Posterior vena cava (tissue), 2 donors: ENCODE measurements around the gene BTG3. TPM values are rescaled to one million over a fixed set of nuclear protein-coding genes. Genes with fewer than 3 reads are reported as not detected.

ENCODE experiments used
- DNase-seq: peaks from one replicate; pipeline ENCODE4 v3.0.0-alpha.2; 2020; ENCODE audit warnings: low spot score
- intact Hi-C, 2 donors: fragments of 100-400 bp; cut with DNase I; formaldehyde crosslinking; loops; one replicate each; pipeline versions ENCODE4 v1.14.1 to v1.14.2; 2022 to 2023
- total RNA-seq, 2 donors: library from RNA; stranded (reverse); fragmentation: NEBNext Ultra II Directional; extraction: Animal tissue kit (Norgen Biotek cat#: 25700); gene quantifications; one replicate each; pipeline ENCODE4 v1.2.1, GENCODE V29; 2021
- donor health status: DM: yes; HTN: yes; CAD: no.
- donor health status: DM: yes; HTN: yes; CAD: no.

Gene BTG3
- total RNA-seq, 2 donors from 2014 or later: 19.1 to 27.0 TPM

DNA sequence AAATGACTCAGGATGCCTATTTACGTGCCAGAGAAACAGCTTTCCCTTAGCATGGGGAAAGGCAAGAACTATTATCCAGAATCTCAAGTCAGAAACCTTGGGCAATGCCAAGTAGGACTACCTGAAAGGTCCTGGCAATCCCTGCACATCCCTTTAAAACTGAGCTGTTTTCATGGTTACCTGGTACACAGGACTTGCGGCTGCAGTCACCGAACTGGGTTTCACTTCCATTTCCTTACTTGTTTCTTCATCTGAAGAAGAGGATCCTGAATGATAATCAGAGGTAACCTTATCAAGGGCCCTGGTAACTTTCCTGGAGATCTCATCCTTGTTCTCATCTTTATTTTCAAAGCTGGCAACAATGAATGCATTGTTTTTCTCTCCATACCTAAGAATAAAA is 14.3 kb downstream of the BTG3 start:
- intact Hi-C loops: no loop called here
- no peak for DNase-seq

DNA sequence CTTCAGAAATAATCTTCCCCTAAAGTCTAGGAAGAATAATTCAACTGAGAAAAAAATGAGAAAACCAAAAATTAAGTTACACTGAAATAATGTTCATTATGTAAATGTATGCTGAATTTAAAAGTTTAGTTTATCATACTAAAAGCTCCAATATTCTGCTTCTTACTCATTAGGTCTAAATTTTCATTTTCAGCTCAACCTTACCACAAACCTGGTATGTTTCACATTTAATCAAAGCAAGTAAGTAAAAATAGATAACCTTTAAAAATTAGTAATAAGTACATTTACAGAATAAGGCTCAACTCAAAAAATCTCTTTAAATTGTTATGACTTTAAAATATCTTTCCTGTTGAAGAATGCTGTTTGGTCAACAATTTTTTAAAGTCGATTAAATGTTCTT is 15.0 kb downstream of the BTG3 start:
- intact Hi-C loops: no loop called here
- no peak for DNase-seq

DNA sequence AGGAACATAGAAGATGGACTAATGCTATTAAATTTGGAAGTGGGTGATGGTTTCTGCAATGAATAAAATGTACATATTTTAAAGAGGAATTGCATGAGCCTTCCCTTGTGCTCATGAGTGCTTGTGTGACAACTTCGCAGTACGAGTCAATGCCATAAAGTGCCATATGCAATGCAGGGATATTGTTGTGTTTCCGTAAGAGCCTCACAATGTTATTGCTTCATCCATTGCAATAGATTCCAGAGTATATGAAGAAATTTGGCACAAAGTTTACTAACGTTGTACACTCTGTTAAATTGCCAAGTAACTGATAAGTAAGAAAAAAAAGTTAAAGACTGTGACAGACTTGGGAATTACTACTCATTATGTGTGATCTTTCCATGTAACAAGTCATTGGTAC is 22.3 kb downstream of the BTG3 start:
- DNase-seq: no peak
- intact Hi-C loops: no loop called here

DNA sequence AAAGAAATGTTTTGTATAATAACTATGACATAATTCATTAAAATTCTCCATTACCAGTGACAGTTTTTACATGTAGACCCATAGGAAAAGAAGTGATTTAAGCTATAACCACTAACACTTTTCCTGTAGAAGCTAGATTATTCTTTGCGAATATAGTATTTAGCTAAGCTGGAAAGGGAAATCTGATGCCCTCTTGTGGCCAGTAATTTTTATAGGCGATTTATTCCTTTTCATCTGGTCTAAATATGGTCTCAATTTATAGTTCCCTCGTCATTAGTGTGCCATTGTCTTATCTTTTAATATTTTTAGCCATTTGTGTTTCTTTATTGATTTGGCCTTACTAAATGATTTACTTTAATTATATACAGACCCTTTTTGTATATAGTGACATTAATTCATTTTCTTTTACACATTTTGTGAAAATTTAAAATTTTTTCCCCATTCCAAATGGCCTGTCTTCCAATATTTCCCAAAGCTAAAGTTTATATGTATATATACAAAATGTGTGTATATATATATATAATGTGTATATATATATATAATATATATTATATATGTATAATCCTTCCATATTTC is 26.7 kb downstream of the BTG3 start:
- DNase-seq: no peak
- intact Hi-C loops: no loop called here

DNA sequence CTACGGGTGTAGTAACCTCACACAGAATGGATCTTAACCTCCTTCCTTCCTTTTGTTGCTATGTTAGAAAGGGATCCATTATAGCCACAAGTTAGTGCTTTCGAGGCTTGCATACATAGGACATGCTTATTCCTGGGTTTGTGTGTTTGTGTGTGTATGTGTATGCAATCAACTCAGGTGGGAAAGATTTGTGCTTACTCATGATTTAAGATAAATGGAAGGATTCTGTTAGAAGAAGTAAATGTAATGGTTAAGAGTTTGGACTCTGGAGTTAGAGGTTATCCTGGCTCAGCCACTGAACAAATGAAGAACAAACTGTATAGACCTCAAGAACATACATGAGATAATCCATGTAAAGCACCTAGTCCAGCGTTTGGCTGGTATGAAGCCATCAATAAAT is 28.8 kb downstream of the BTG3 start:
- DNase-seq: no peak
- intact Hi-C loops: loop anchor here (5.0 kb wide), 1 partner anchor 197 kb away; no protein-coding TSS in a partner anchor

DNA sequence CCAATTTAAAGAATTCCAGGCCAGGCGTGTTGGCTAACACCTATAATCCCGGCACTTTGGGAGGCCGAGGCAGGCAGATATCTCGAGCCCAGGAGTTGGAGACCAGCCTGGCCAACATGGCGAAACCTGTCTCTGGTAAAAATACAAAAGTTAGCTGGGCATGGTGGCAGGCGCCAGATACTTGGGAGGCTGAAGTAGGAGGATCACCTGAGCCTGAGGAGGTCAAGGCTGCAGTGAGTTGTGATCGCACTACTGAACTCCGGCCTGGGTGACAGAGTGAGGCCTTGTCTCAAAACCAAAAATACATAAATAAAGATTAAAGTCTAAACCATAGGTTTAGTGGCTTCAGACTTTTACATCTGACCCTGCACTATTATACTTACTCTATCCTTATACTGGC is 32.4 kb downstream of the BTG3 start:
- DNase-seq: no peak
- intact Hi-C loops: loop anchor here (5.0 kb wide), 1 partner anchor 193 kb away; no protein-coding TSS in a partner anchor

DNA sequence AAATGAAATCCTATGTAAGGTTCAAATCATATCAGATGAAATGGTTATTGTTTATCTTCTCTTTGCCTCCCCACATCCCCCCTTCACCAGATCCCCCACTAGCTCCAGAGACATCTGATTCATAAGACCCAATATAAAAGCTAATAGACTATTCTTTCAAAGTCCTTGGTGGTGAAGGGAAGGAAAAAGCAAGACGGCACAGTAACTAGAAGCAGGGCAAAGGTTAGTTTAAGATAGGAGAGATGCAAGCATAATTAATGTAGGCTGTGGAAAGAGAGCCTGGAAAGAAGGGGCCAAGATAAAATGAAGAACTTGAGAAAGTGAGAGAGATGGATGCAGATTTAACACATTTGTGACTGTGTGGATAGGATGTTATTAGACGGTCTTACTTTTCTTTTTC is 33.8 kb downstream of the BTG3 start:
- intact Hi-C loops: no loop called here
- no peak for DNase-seq

DNA sequence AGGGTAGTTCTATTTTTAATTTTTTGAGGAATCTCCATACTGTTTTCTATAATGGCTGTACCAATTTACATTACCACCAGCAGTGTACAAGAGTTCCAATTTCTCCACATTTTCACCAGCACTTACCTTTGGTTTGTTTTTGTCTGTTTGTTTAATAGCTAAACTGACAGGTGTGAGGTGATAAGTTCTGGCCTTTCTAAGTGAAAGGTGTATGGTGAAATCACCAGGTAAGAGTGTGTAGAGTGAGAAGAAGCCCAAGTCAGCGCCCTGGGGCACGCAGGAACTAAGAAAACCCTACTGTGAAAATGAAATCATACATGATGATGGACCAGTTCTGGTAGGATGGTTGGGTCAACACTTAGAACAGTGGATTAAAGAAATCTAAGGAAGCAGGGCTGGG is 34.5 kb downstream of the BTG3 start:
- intact Hi-C loops: no loop called here

DNA sequence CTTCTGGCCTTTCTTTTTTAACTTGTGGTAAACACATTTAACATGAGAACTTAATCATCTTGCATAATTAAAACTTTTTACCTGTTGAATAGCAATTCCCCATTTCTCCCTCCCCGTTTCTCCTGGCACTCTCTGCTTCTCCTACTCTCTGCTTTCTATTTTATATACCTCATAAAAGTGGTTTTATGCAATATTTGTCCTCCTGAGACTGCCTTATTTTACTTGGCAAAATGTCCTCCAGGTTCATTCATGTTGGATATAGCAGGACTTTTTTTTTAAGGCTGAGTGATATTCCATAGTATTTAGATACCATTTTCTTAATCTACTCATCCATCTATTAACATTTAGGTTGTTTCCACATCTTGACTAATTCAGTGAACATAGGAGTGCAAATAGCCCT is 35.0 kb downstream of the BTG3 start:
- intact Hi-C loops: no loop called here
- DNase-seq: no peak

More for the DNA sequence above, 34.5 kb downstream of the BTG3 start:
- no peak for DNase-seq

DNA sequence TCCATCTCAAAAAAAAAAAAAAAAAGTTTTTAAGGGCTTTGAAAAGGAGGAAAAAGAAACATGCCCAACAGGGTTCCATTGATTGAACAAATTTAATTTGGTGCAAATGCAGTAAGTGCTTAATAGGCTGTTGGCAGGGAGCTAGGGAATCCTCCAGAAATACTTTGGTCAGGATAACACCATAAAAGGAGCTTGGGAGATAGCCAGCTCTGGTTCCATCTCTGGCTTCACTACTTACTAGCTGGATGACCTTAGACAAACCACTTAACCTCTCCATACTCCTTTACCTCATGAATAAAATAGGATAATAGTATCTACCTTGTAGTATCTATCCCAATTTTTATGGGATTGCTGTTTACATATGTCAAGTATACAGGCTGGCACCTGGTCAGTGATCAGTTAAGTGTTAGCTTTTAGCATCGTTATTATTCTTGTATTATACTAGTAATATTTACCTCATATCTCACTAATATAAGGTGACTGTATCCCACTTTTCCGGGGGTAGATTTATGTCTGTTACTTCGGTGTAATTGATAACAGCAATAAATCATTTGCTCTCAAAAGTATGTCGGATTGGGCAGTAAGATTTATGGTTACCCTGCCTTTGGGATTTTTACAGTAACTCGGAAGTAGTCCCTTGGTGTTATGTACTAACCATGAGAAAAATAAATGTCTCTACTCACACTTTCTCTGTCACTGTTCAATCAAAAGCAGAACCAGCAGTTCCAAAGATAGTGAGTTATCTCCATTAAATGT is 36.4 kb downstream of the BTG3 start:
- intact Hi-C loops: no loop called here
- no peak for DNase-seq

DNA sequence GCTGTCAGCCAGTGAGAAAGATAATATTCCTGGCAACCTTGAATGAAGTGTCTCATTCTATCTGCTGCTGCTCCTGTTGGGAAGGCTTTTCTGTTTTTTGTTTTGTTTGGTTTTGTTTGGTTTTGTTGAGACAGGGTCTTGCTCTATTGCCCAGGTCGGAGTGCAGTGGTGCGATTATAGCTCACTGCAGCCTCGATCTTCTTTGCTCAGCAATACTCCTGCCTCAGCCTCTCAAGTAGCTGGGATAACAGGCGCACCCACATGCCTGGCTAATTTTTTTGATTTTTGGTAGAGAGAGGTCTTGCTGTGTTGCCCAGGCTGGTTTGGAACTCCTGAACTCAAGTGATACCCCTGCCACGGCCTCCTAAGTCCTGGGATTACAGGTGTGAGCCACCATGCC is 37.6 kb downstream of the BTG3 start:
- DNase-seq: no peak
- intact Hi-C loops: no loop called here

DNA sequence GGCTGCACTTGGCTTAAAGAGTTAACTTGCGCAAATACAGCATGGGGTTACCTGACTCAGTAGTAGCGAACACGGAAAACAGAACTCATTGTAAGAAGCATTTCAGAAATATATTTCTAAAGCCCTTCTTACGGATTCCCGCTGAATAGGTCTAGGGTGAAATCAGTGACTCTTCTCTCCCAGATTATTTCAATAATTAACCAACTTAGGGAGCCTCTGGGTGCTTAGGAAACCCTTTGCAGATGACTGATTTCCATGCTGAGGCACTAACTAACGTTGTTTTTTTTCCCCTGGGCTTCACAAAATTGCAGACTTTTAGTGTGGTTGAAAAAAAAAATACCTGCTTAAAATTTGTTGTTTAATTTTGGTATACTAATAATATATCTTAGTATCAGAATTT is 40.3 kb downstream of the BTG3 start:
- no peak for DNase-seq
- intact Hi-C loops: no loop called here

DNA sequence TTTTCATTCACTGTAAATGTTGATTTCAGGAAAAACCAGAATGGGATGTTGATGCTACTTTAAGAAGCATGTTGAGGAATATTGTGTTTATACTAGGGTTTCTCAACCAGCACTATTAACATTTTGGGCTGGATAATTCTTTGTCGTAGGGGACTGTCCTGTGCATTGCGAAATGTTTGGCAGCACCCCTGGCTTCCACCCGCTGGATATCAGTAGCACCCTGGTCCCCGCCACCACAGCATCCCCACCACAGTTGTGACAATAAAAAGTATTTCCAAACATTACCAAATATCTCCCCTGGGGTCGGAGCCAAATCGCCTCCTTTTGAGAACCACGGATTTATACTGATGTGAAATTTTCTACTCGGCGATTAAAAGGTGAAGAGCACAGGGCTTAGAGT is 41.9 kb downstream of the BTG3 start:
- DNase-seq: no peak
- intact Hi-C loops: no loop called here

DNA sequence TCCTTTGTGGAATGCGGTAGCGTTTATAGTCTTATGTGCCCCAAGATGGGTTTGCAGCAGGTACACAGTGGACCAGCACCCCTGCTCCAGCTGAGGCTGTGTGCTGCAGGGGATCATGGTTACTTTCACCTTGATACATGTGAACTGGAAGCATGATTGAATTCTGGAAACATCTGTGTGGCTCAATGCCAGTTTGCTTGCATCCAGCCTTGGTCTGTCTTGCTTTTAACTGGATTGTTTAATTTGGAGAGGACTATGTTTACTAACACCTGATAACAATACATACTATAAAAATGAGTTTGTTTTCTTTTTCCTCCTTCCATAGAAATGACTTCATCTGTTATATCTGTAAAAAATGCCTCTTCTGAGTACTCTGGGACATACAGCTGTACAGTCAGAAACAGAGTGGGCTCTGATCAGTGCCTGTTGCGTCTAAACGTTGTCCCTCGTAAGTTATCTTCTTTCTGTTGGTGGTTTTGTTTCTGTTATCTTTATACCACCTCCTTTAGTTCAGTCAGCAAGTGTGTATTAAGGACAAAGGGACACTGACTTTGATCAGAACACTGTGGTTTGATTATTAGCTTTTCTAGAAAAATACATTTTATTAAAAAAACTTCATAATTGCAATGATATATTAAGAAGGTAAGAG is 52.2 kb downstream of the BTG3 start:
- intact Hi-C loops: no loop called here
- DNase-seq: no peak

DNA sequence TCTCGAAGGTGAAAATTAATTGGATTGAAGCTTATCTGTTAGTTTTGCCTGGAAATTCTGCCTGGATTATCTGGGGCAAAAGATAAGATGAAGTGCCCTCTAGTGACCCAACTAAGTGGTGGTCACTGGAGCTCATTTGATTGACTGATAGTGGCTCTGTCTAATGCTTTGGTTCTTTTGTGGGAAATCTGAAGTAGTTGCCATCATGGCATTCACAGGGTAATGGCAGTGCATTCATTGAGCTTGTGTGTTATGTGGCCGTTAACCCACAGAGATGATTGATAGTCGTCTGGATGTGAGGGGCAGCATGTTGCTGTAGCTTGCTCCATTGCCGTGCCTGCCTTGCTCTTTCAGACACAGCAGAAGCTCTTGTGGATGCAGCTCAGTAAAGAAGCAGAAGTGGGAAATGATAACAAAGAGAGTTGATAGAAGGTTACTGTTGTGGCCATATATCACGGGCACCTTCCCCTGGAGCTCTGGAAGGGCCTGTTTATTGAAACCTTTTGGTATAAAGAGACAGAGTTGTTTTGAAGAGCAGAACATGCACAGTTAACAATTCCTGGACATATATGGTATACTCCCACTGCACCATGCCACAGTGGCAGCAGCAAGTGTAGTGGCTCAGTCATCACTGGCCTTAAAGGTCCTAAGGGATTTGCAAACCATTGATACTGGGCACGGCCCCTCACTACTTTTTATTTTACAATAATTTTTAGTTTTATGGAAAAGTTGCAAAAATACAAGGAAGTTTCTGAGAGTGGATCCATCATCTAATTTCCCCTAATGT is 57.8 kb downstream of the BTG3 start:
- intact Hi-C loops: no loop called here
- no peak for DNase-seq

DNA sequence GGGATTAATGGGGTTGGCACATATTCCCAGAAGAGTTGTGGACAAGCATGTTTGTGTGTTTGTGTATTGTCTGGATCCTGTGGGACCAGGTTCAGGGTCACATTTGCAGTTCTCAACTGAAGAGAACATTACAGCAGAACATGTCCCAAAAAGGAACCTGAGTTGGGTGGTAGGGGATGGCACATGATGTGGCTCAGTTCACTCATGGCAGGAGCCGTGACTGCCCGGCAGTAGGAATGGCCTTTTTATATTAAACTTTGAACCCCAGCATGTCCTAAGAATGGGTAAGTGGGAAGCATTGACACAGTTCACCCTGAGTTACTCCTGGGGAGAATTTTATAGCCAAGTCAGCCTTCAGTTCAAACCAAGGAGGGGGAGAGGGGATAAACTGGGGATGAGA is 58.6 kb downstream of the BTG3 start:
- DNase-seq: no peak
- intact Hi-C loops: no loop called here

DNA sequence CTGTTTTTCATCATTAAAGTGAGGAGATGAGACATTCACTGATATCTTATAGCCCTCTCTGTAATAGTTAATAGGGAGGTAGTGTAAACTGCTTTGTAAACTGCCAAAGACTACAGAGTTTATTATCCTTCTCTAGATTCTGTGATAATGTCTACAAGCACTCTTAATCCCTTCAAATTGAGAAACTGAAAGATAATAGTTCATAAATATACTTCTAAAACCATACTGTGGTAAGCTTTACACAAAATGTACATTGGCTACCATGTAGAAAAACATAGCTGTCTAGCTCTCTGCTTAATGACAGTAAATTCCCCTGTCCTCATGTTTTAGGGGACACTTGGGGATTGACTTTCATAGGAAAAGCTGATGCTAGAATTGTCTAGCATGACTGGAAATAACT is 60.3 kb downstream of the BTG3 start:
- intact Hi-C loops: no loop called here
- DNase-seq: no peak

DNA sequence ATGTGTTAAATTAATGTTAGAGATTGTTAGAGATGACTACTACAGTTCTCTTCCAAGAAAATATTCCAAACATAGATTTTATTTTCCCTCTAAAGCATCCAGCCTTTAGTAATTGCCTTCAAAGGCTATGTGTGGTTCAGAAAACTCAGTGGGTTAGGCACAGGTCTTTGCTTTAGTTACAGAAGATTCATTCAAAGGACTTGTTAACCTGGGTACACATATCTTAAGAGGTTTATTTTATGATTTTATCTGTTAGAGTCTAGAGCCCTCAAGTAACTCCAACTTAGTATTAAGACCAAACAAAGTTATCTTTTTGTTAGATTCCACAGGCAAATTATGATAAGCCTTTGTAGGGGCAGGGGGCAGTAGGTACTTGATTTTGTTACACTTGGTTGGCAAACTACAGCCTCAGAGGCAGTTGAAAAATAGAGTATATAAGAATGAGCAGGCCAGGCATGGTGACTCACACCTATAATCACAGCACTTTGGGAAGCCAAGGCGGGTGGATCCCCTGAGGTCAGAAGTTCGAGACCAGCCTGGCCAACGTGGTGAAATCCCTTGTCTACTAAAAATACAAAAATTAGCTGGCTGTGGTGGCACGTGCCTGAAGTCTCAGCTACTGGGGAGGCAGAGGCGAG is 61.9 kb downstream of the BTG3 start:
- no peak for DNase-seq
- intact Hi-C loops: no loop called here

DNA sequence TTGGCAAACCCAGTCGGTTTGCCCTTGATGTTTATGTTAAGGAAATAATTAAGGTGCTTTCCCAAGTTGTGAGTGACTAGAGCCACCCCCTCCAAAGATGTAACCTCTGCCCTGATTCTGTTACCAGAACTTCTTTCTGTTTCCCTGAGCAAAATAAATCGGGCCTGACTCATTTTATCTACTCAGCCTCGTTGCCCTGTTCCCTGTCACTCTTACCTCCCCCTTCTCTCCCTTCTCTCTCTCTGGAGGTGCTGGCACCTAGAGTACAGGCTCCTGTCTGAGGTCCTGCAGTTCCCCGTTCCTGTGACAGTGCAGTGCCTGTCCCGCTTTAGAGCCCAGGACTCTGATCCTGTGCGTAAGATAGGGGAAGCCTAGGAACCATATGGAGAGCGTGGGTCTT is 64.4 kb downstream of the BTG3 start:
- intact Hi-C loops: no loop called here
- no peak for DNase-seq

DNA sequence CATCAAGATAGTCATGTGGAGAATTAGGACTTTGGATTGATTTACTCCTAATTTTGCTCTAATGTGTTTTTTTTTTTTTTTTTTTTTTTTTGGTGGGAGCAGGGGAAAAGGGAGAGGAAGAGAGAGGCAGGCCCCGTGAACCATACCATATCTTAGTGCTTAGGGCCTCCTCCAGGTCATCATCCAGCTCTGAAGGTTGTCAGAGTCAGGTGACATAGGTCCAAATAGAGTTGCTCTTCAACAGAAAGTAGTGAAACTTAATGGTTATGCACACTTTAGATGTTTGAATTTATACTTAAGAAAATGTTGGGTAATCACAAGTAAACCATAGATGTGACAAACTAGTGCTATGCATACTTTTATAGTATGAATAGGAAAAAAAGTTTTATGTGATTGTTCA is 67.7 kb downstream of the BTG3 start:
- no peak for DNase-seq
- intact Hi-C loops: no loop called here
